ENCODE results near the gene GLMN. TPM values are rescaled to one million over a fixed set of nuclear protein-coding genes. Genes with fewer than 3 reads are reported as not detected.

GLMN gene
- polyA plus RNA-seq, 2 of the 4 experiments (the other 2 are of a cell fraction) = 10.6 to 10.9 TPM

GRCh38 chr1:92219028-92219427 lies 79.8 kb downstream of the GLMN start:
- no peak for FAIRE-seq
- POLR2A ChIA-PET = no interaction called here

GRCh38 chr1:92218559-92218958 lies 80.2 kb downstream of the GLMN start:
- Histone ChIP-seq H3K4me2 (no peak overlapping the region), H3K4me1 (no peaks in the 10 kb centered on the region), H3K9me3 (no peaks in the 10 kb centered on the region), H3K27ac (no peak overlapping the region), H3K4me3 (no peak overlapping the region)
- WGBS (ENCODE audit: missing lambda C conversion rate) = 73% methylated on average over 14 of the region's 14 CpGs
- TF ChIP-seq ATOH8 (CRISPR knock-in tag; IDR thresholded peaks at IDR 0.05; ENCODE audit: low read depth) = no peak
- no peak for TF ChIP-seq BCL3 (IDR thresholded peaks at IDR 0.05)
- no peak for TF ChIP-seq ELK1 (IDR thresholded peaks at IDR 0.05; ENCODE audit: low read depth, low read length)
- TF ChIP-seq HOXB5 (CRISPR knock-in tag; IDR thresholded peaks at IDR 0.05) = no peak
- TF ChIP-seq ESRRA (IDR thresholded peaks at IDR 0.05; ENCODE audit: borderline replicate concordance, low read length) = no peak
- TF ChIP-seq CTCF (IDR thresholded peaks at IDR 0.05) = no peak
- ATAC-seq (no peak), DNase-seq (ENCODE audit: low read depth in 1 of 2, low spot score in 1 of 2) (no peak), FAIRE-seq (no peak)
- POLR2A ChIA-PET = no interaction called here
- CTCF ChIA-PET = no interaction called here

More at GRCh38 chr1:92219028-92219427, 79.8 kb downstream of the GLMN start:
- DNase-seq (ENCODE audit: low read depth in 1 of 2, low spot score in 1 of 2) = no peak
- H3K27ac ChIP-seq = no peak overlapping the region
- TF ChIP-seq CBX8 (IDR thresholded peaks at IDR 0.05) = no peak
- no peak for TF ChIP-seq ELK1 (IDR thresholded peaks at IDR 0.05; ENCODE audit: low read depth, low read length)
- TF ChIP-seq MYC (IDR thresholded peaks at IDR 0.05; ENCODE audit: borderline replicate concordance, low read length) = no peak
- TF ChIP-seq E2F6 (IDR thresholded peaks at IDR 0.05; ENCODE audit: borderline replicate concordance, low read depth) = no peak
- no peak for TF ChIP-seq BHLHE40 (IDR thresholded peaks at IDR 0.05; ENCODE audit: low read depth, low read length)
- no peak for TF ChIP-seq USF2 (IDR thresholded peaks at IDR 0.05)
- no peak for TF ChIP-seq ZSCAN20 (CRISPR knock-in tag; IDR thresholded peaks at IDR 0.05)
- CTCF ChIA-PET = no interaction called here
- no peak for ATAC-seq
- H3K4me2 ChIP-seq = no peak overlapping the region
- no peak overlapping the region for H3K4me3 ChIP-seq
- H3K9me3 ChIP-seq = no peaks in the 10 kb centered on the region
- no peaks in the 10 kb centered on the region for H3K4me1 ChIP-seq

GRCh38 chr1:92217721-92218120 lies 81.1 kb downstream of the GLMN start, which contains the start of gene C1orf146:
Gene C1orf146, plus strand, starts transcription at chr1:92217915. Its CDS starts 13,506 bp downstream, at chr1:92231421.
- 89% methylated on average over 21 of the region's 27 CpGs for WGBS (ENCODE audit: missing lambda C conversion rate)
- DNase-seq (ENCODE audit: low read depth in 1 of 2, low spot score in 1 of 2) = no peak
- ATAC-seq = no peak
- no peak for FAIRE-seq
- no peaks in the 10 kb centered on the region for H3K9me3 ChIP-seq
- no peak within 1 kb of the TSS for H3K27ac ChIP-seq
- no peaks in the 10 kb centered on the region for H3K4me1 ChIP-seq
- H3K4me3 ChIP-seq = no peak within 1 kb of the TSS
- ChIA-PET POLR2A (no interaction called here), CTCF (no interaction called here)
- H3K4me2 ChIP-seq = no peak within 1 kb of the TSS
- TF ChIP-seq RAD21 (conservative IDR thresholded peaks at IDR 0.05 in 1 of 2, IDR thresholded peaks at IDR 0.05 in 1 of 2) (no peak), MAZ (IDR thresholded peaks at IDR 0.05; ENCODE audit: borderline replicate concordance, low read depth, low read length) (no peak), CBX8 (IDR thresholded peaks at IDR 0.05) (no peak), REST (IDR thresholded peaks at IDR 0.05) (no peak), HOXB13 (CRISPR knock-in tag; IDR thresholded peaks at IDR 0.05; ENCODE audit: low read depth) (no peak), EP300 (IDR thresholded peaks at IDR 0.05) (no peak), POLR2A (IDR thresholded peaks at IDR 0.05; ENCODE audit: low read length) (no peak), EHMT2 (IDR thresholded peaks at IDR 0.05; ENCODE audit: low read depth) (no peak), JUNB (IDR thresholded peaks at IDR 0.05) (no peak)

Measured in A549 (cell line).